Stimulated activated CD4-positive, alpha-beta T cell treated with anti-CD3 and anti-CD28 coated beads, Interleukin-1b, Interleukin-23, amount 100 ng/mL, for 24 hours (primary cell): ENCODE results near the gene MICU1.
"Not testable (repeated sequence)": the region's sequence is repeated elsewhere in the genome, so short reads cannot be mapped to it uniquely, and the experiment has no call there.

Experiments
- DNase-seq, 4 experiments: peaks; one replicate each; pipeline ENCODE4 v3.0.0-alpha.2; 2020; ENCODE audit warnings: low read depth in 4 of 4, low spot score in 1 of 4

MICU1 gene

DNA sequence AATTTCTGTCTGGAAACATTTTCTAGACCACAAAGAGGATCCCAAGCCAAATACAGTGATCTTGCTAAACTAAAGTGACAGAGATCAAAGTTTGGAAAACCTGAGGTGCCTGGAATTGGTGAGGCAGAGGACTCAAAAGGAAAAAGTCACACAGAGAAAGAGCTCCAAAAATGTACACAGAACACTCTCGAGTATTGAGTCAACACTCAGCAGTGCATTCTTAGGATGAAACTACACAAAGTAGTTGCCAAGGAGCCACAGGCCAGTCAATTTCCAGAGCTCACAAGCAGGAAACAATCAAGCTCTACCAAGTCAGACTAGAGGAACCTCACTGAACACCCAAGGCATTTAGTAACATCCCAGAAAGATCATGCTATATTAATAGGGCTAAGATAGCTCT lies 61.3 kb downstream of the MICU1 start:
- peak in 1 of 4 experiments; percentile 6 for DNase-seq

DNA sequence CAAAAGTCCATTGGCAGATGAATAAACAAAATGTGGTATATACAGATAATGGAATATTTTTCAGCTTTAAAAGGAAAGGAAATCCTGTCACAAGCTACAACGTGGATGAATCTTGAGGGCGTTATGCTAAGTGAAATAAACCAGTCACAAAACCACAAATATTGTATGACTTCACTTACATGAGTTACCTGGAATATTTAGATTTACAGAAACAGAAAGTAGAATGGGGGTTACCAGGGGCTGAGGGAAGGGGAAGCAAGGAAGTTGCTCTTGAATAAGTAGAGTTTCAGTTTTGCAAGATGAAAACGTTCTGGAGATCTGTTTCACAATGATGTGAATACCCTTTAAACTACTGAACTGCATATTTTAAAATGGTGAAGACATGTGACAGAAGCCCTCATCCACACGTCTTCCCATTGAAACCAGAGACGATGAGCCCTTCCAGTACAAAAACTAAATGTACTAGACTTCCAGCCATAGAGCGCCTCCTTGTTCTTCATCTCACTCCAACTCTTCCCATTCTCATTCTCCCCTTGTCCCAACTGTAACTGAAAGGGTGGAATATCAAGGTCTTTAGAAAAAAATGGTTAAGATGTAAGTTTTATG lies 62.4 kb downstream of the MICU1 start:
- DNase-seq = peak in 2 of 4 experiments; percentile 1 to 23

DNA sequence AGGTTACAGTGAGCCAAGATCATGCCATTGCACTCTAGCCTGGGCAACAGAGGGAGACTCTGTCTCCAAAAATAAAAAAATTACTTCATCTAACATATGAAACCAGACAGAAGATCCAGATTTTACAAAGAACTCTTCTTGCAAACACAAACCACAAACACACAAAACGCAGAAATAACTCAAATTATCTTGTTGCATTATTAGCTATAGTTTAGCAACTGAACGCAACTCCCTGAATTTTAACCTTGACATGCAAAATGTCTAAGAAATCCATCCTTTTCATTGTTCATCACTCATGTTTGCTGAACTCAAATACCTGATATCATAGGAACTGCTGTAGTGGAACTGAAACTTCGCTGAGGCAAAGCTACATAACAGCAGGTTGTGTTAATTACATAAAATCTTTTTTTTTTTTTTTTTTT lies 64.1 kb downstream of the MICU1 start:
- DNase-seq = no peak

DNA sequence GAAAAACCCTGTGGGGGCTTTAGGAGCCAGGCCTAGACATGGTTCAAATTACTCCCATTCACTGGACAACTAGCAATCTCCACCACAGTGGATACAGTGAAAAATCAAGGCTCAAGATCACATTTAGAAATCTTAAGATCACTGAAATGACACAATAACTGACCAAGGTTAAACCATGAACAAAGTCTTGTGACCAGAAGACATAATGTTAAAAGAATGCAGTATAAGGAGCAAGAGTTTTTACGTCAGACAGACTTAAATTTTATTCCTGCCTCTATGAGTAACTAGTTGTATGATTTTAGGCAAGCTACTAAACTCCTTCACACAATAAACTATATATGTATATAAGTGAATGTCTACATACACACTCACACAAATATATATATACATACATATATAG lies 68.5 kb downstream of the MICU1 start:
- no peak for DNase-seq

DNA sequence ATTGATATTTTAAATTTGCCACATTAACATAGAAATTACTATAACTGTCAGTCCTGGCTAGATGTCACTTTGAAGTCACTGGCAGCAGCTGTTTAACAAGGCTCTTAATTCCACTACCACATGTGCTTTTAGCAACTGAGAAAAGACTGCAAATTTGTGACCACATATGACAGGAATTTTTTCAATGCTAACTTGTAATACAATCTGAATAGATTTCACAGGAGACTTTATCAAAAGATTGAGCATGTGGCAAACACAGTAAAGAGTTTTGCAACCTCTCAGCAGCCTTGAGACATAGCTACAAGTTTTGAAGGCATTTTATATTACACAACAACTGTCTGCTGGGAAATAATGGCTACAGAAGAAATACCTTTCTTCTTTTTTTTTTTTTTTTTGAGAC lies 73.0 kb downstream of the MICU1 start:
- no peak for DNase-seq

DNA sequence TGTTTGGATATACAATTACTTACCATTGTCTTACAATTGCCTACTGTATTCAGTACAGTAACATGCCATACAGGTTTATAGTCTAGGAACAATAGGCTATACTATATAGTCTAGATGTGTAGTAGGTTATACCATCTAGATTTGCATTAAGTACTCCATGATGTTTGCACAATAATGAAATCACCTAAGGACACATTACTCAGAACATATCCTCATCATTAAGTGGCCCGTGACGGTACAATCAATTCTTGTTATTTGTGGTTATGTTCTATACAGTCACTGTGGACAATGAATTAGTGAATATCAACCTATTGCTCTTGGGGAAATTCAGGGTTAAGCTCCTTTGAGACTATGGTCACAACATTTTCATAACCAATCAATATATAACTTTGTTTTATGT lies 75.6 kb downstream of the MICU1 start:
- no peak for DNase-seq

DNA sequence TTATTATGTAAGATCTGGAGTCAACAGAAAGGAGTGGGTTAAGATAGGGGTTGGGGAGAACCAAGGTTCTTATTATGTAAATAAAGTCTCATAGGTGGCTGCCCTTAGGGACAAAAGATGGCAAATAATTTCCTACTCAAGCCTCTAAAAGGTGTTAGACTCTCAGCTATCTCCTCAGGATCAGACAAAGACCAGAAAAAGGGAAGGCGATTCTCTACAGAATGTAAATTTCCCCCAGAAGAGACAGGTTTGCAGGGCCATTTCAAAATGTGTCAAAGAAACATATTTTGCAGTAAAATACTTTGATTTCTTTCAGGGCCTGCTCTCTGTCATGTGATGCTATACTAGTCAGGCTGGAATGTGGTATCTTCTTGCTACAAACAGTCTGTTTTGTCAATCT lies 80.3 kb downstream of the MICU1 start:
- no peak for DNase-seq

DNA sequence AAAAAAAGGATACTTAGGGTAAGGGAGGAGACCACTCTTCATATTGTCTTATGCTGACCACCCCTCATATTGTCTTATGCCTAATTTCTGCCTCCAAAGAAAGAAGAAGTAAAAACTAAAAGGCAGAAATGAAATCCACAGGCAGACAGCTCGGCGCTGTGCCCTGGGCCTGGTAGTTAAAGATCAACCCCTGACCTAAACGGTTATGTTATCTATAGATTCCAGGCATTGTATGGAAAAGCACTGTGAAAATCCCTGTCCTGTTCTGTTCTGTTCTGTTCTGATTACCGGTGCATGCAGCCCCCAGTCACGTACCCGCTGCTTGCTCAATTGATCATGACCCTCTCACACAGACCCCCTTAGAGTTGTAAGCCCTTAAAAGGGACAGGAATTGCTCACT lies 82.0 kb downstream of the MICU1 start:
- not testable (repeated sequence) for DNase-seq

DNA sequence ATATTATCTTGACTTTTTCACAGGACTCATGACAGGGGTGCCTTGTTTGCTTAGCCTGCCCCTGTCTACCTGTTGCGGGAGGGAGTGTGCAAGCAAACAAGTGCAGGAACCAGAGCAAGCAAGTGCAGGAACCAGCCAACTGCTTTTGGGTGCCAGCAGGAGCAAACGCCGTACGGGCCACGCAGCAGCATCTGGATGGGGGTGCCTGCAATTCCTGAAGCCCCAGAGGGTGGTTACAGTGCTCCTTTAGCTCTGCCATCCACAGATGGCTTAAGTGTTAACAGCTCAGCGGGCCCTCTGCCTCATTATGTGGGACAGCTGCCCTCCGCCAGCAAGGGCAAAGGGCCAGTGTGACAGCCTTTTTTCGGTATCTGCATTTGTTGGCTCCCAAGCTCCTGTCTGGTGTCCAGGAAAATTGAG lies 83.5 kb downstream of the MICU1 start:
- no peak for DNase-seq

DNA sequence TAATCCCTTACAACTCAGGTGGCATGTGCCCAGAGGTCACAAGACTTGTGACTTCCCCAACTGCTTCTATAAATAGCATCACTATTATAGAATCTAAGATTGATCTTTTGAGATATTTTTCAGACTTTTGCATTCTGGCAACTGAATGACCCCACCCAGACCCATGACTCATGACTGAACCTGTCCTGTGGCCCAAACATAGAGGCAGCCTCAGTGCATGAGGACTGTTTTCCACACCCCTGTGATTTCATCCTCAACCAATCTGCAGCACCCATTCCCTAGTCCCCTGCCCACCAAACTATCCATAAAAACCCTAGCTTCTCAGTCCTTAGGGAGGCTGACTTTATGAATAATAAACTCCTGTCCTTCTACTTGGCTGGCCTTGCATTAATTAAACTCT lies 84.5 kb downstream of the MICU1 start:
- no peak for DNase-seq

DNA sequence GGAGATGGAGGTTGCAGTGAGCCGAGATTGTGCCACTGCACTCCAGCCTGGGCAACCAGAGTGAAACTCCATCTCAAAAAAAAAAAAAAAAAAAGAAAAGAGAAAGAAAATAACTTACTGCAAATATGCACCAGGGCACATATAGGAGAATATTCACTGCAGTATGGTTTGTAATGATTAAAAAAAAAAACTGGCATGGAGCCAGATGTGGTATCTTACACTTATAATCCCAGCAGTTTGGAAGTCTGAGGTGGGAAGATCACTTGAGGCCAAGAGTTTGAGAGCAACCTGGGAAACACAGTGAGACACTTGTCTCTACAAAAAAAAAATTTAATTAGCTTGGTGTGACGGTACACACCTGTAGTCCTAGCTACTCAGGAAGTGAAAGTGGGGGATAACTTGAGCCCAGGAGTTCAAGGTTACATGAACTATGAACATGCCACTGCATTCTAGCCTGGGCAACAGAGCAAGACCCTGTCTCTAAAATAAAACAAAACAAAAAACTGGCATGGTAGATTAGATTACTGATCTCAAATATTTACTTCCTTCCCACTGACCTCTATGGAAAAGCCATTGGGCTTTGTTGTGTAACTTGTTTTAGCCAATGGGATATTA lies 85.6 kb downstream of the MICU1 start:
- no peak for DNase-seq

DNA sequence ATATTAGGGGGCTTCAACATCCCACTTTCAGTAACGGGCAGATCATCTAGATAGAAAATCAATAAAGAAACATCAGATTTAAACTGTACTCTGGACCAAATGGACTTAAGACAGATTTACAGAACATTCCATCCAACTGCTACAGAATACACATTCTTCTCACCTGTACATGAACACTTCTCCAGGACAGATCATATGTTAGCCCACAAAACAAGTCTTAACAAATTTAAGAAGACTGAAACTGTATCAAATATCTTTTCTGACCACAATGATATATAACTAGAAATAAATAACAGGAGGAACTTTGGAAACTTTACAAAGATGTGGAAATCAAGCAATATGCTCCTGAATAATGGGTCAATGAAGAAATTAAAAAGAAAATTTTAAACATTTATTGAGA lies 86.7 kb downstream of the MICU1 start:
- no peak for DNase-seq

DNA sequence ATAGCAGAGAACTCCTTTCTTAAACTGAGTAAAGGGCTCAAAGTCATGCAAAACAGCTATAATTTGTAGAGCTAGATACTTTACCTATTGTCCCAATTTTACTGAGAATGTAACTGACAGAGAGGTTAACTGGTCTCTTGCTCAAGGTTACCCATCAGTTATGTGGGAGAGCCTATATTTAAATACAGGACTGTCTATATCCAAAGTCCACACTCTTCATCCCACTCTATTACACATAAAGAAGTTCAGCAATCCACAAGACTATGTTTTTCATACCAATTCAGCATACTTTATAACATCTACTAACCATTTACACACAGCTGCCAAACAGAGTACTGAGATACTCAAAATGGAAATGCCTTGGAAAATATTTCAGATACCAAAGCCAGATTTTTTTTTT lies 100.2 kb downstream of the MICU1 start:
- no peak for DNase-seq

DNA sequence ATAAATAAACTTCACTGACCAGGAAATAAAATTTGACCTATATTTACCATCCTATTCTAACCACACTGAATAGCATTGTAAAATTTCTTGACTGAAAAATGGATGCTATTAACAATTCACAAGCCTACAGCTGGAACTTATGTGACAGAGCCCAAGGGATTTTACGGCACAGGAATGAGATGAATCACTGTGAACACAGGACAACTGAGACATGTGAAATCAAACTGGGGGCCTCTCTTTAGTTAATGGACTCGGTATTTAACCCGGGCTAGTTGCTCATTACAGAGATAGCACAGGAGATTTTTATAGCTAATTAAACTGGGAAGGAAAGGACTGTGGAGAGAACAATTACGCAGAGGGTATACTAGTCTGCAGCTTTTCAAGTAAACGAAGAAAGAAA lies 100.6 kb downstream of the MICU1 start:
- no peak for DNase-seq

DNA sequence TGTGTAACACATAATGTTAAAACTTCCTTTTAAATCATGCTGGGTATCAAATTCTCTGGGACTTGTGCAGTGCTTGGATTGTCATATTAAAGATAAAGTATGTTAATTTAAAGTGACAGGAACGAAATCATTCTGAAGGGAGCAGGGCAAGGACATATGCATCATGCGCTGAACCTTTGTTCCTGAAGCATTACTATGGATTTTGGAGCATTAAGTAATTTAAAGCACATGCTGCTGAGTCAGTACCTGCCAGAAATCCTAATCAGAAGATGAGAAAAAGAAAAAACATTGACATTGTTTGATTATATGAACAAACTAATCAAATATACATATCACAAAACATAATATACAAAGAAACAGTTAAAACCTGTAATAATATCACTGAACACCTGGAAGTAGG lies 101.4 kb downstream of the MICU1 start:
- no peak for DNase-seq

DNA sequence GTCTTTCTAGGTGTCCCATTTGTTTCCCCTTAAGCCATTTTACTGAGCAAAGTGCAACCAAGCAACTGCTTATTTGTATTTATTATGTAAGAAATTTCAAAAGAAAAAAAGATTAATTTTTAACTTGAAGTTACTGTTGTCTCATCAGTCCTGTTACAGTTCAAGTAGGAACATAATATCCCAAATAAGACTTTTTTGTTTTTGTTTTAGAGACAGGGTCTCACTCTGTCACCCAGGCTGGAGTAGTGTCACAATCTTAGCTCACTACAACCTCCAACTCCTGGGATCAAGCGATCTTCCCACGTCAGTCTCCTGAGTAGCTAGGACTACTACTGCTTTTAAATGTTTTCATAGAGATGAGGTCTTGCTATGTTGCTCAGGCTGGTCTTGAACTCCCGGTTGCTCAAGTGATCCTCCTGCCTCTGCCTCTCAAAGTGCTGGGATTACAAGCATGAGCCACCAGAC lies 101.9 kb downstream of the MICU1 start:
- DNase-seq = no peak

DNA sequence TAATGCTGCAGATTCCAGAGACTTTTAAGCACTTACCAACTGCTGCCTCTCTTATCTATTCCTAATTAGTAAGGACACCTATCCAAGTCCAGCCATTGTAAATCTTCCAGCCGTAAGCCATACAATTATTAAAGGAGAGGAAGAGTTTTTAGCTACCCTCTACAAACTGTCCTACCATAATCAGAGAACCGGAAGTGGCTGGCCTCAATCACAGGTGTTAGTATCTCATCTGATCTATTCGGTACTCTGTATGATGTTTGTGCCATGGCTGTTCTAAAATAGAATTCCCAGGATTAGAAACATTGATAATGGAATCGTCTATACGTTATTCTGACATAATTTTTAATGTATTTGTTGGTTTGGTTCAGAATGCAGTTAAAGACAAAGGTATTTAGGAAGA lies 102.8 kb downstream of the MICU1 start:
- DNase-seq = no peak

DNA sequence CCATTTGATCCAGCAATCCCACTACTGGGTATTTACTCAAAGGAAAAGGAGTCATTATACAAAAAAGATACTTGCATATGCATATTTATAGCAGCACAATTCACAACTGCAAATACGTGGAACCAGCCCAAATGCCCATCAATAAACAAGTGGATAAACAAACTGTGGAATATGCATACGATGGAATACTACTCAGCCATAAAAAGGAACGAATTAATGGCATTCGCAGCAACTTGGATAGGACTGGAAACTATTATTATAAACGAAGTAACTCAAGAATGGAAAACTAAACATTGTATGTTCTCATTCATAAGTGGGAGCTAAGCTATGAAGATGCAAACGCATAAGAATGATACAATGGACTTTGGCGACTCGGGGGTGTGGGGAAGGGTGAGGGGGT lies 108.6 kb downstream of the MICU1 start:
- DNase-seq = no peak

DNA sequence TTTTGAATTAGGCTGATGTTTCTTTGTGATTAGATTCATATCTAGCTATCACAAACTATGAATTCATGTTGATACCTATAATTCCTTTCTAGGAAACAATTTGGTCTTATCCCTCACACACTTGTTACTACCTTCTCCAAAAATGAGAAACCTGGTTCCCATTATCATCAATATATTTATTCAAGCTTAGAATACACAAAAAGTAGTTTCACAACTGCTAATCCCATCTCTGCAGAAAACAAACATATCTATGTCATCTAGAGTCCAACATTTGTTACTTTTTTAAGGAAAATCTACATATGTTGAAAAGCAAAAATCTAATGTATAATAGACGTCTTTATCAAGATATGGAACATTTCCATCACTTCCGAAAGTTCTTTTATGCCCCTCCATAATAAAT lies 110.4 kb downstream of the MICU1 start:
- DNase-seq = no peak

DNA sequence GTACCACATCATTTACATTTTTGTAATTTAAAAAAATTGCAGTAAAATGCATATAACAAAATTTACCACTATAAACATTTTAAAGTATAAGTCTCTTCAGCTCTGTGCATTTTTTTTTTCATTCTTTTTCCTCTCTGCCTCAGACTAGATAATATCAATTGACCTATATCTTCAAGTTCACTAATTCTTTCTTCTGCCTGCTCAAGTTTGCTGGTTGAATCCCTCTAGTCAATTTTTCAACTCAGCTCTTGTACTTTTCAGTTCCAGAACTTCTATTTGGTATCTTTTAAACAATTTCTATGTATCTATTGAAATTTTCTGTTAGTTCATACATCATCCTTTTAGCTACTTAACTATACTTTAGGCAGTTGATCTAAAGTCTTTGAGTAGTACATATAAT lies 112.0 kb downstream of the MICU1 start:
- no peak for DNase-seq

DNA sequence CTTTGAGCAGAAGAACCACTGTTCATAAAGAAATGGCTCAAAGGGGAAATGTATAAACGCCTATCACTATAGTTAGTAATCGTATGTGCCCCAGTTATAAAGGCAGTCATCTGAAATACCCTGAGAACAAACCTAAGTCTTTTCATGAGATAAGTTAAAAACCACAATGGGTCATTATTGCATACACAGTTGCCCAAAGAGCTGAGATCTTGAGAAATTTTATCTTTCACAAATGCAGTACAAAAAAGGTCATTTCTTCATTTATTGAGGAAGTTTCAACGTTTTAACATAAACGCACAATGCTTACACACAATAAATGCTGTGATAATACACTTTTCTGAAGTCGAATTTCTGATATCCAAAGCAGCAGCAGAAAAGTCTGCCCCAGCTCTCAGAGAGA lies 114.4 kb downstream of the MICU1 start:
- DNase-seq = no peak

DNA sequence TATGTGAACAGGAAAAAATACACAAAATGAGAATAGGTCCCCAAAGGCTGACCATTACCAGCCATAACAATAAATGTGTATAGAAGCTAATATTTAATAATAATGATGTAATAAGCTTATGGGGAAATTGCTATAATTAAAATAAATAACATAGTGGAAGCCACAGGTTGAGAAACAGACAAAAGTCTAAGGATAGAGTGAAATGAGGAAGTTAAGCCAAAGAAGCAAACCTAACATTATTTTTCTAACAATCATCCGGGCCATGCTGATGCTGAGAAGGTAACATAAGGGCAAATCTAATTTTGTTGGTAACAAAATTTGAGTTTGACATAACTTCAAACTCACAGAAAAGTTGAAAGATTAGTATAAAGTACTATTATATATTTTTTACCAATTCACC lies 115.9 kb downstream of the MICU1 start:
- DNase-seq = no peak

DNA sequence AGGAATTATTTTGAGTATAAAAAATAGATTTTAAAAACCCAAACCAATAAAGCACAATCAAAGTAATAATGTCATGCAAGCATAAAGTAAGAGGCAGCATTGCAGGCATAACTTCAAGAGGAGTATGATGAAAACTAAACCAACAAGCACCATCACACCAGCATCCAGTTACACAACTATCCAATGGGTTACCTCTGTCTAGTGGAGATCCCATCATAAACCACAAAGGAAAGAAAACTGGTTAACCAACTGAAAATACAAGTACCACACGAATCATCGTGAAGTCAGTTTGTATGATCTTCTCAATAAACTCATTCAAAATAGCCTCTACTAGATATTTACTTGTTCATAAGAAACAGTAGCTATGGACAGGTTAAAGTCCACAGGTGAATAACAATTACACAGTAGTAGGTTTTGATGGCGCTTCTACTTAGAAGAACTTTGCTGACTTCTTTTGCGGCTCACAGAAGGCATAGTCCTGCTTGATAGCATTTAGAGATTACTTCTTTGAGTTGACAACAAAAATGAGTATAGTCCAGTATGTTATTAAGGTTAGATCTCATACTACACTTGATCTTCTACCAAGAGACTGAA lies 116.6 kb downstream of the MICU1 start:
- DNase-seq = no peak
